Esophagus muscularis mucosa (tissue), 4 donors: ENCODE measurements around the gene ATP2B1.

Source experiments
- CTCF ChIP-seq, 3 experiments: fragments of 200-600 bp in 2 of 3; fragments of 450-650 bp in 1 of 3; sonication (generic) in 2 of 3; IDR thresholded peaks; one replicate each; pipeline ENCODE4 v1.5.1; 2017 to 2019; ENCODE audit warnings: antibody characterized with exemption in 3 of 3, mild to moderate bottlenecking in 2 of 3, moderate library complexity in 1 of 3
- EP300 ChIP-seq: sonication (generic); formaldehyde crosslinking; IDR thresholded peaks from one replicate; pipeline ENCODE4 v1.6.1; 2017; ENCODE audit warnings: antibody characterized with exemption
- POLR2AphosphoS5 ChIP-seq, 2 donors: sonication (generic); formaldehyde crosslinking; IDR thresholded peaks; one replicate each; pipeline ENCODE4 v1.6.1; 2017; ENCODE audit warnings: antibody characterized with exemption in 2 of 2

GRCh38 chr12:89573051-89573810, 135.4 kb downstream of the ATP2B1 start:
- TF ChIP-seq POLR2AphosphoS5 (IDR thresholded peaks at IDR 0.05): no peak
- TF ChIP-seq CTCF (IDR thresholded peaks at IDR 0.05): no peak
- TF ChIP-seq EP300: no peak
